ENCODE data around the gene GRK5.

GRCh38 chr10:119421891-119422681 is 214.7 kb downstream of the GRK5 start:
- TF ChIP-seq EZH2 (IDR thresholded peaks at IDR 0.05), result no peak
- TF ChIP-seq POLR2AphosphoS5 (IDR thresholded peaks at IDR 0.05; ENCODE audit: borderline replicate concordance, low read depth, low read length), result no peak
- TF ChIP-seq FOXP2 (optimal IDR thresholded peaks at IDR 0.05; ENCODE audit: control extremely low read depth, extremely low read length, insufficient read depth), result no peak
